T-helper 2 cell treated with Interferon-gamma antibody and Interleukin-4, amounts not matched to agents 5 μg/mL and 100 μg/mL, for 36 hours (primary cell): ENCODE results near the gene CACNA1H.

Experiments
- DNase-seq: peaks from one replicate; pipeline ENCODE4 v3.0.0; 2021; ENCODE audit warnings: low spot score
- H3K27ac Mint-ChIP-seq: one replicate; pipeline ENCODE4 v1.8.0; 2021; ENCODE audit warnings: mild to moderate bottlenecking, mixed read lengths
- H3K27me3 Mint-ChIP-seq: one replicate; pipeline ENCODE4 v1.8.0; 2021; ENCODE audit warnings: low read depth, mixed read lengths
- H3K36me3 Mint-ChIP-seq: one replicate; pipeline ENCODE4 v1.8.0; 2021; ENCODE audit warnings: low read depth, mixed read lengths
- H3K4me1 Mint-ChIP-seq: one replicate; pipeline ENCODE4 v1.8.0; 2021; ENCODE audit warnings: low read depth, mixed read lengths
- H3K4me3 Mint-ChIP-seq: one replicate; pipeline ENCODE4 v1.8.0; 2022; ENCODE audit warnings: mild to moderate bottlenecking, moderate library complexity, mixed read lengths
- H3K9me3 Mint-ChIP-seq: one replicate; pipeline ENCODE4 v1.8.0; 2021; ENCODE audit warnings: mixed read lengths

Gene CACNA1H

DNA sequence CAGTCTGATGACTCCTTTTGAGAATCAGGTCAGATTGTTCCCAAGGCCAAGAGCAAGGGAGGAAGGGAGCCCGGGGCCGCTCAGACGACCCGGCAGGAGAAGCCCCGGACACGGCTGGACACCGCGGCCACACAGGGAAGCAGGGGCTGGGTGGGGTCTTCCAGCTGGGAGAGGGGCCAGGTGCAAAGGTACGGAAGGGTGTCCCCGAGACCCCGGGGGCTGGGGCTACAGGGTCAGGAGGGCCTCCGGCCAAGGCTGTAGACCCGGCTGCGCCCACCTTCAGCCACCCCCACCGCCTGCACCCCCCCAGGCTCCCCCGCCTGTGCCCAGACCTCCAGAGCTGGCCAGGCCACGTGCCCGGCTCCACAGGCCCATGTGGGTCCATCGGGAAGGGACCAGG is 35.0 kb upstream of the CACNA1H start:
- no peaks in the 10 kb centered on the region for H3K9me3 Mint-ChIP-seq
- no peaks in the 10 kb centered on the region for H3K27me3 Mint-ChIP-seq
- H3K4me3 Mint-ChIP-seq: no peak overlapping the region
- no peaks in the 10 kb centered on the region for H3K4me1 Mint-ChIP-seq
- H3K36me3 Mint-ChIP-seq: no peaks in the 10 kb centered on the region
- H3K27ac Mint-ChIP-seq: no peak overlapping the region
- DNase-seq: no peak

GRCh38 chr16:1119129-1119528 is 33.8 kb upstream of the CACNA1H start:
- no peak overlapping the region for H3K4me3 Mint-ChIP-seq
- DNase-seq: no peak
- H3K27ac Mint-ChIP-seq: no peak overlapping the region
- H3K9me3 Mint-ChIP-seq: no peaks in the 10 kb centered on the region
- no peaks in the 10 kb centered on the region for H3K36me3 Mint-ChIP-seq
- H3K4me1 Mint-ChIP-seq: no peaks in the 10 kb centered on the region
- no peaks in the 10 kb centered on the region for H3K27me3 Mint-ChIP-seq

DNA sequence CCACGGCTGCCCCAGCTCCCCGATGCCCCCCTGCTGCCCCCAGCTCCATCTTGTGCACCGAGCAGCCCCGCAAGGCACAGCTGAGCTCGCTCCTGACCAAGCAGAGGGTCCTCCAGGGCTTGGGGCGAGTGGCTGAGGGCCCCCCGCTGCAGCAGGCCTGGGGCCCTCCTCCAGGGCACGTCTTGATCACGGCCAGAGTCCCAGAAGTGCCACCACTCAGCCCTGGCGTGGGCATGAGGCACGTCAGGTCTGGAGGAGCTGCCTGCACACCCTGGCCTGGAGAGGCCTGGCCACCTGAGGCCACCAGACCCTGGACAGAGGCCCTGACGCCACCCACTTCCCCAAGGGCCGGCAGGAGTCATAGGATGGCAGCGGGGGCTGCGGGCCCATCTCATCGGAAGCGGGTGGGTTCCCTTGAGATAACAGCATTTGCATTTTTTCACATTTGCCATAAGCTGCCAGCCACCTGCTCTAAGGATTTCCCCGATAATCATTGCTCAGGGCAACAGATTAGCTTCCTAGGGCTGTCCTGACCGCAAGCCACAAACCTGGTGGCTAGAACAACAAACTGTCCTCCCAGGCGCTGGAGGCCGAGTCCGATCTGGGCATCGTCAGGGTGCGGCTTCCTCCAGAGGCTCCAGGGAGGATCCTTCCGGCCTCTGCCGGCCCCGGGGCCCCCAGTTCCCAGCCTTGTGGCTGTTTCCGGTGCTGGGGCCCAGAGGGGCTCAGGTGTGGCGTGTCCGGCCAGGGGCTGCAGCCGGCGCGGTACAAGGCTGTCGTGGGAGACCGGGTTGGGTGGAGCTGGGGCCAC is 32.9 kb upstream of the CACNA1H start:
- no peak for DNase-seq
- no peak overlapping the region for H3K4me3 Mint-ChIP-seq

GRCh38 chr16:1120577-1120941 is 32.3 kb upstream of the CACNA1H start:
- no peaks in the 10 kb centered on the region for H3K9me3 Mint-ChIP-seq
- no peaks in the 10 kb centered on the region for H3K36me3 Mint-ChIP-seq
- no peak overlapping the region for H3K4me3 Mint-ChIP-seq
- DNase-seq: no peak
- no peaks in the 10 kb centered on the region for H3K4me1 Mint-ChIP-seq
- no peaks in the 10 kb centered on the region for H3K27me3 Mint-ChIP-seq
- no peak overlapping the region for H3K27ac Mint-ChIP-seq

More for the DNA sequence above, 32.9 kb upstream of the CACNA1H start:
- no peaks in the 10 kb centered on the region for H3K4me1 Mint-ChIP-seq
- H3K27me3 Mint-ChIP-seq: no peaks in the 10 kb centered on the region
- H3K36me3 Mint-ChIP-seq: no peaks in the 10 kb centered on the region
- H3K27ac Mint-ChIP-seq: no peak overlapping the region
- H3K9me3 Mint-ChIP-seq: no peaks in the 10 kb centered on the region

DNA sequence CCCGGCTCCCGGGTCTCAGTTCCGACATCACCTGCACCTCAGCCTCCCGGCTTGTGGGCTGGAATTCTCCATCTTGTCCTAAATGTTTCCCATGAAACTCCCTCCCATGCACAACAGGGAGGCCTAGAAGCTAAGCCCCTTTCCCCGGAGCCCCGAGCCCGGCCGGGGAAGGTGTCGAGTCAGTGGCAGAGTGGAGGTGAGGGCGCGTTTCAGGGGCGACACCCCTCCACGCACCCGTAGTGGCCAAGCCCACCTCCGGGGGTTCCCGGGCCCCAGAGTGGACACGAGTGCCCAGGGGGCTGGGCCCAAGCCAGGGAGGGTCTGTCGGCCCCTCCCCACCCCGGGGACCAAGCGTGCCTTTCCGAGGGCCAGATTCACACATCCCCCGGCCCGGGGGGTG is 31.9 kb upstream of the CACNA1H start:
- Mint-ChIP-seq H3K27me3 (no peaks in the 10 kb centered on the region), H3K9me3 (no peaks in the 10 kb centered on the region), H3K27ac (no peak overlapping the region), H3K4me3 (no peak overlapping the region), H3K36me3 (no peaks in the 10 kb centered on the region), H3K4me1 (no peaks in the 10 kb centered on the region)
- no peak for DNase-seq

GRCh38 chr16:1121601-1122397 is 31.1 kb upstream of the CACNA1H start:
- Mint-ChIP-seq H3K27ac (no peak overlapping the region), H3K27me3 (no peaks in the 10 kb centered on the region), H3K4me3 (no peak overlapping the region), H3K9me3 (no peaks in the 10 kb centered on the region), H3K4me1 (no peaks in the 10 kb centered on the region), H3K36me3 (no peaks in the 10 kb centered on the region)
- no peak for DNase-seq

GRCh38 chr16:1122398-1122765 is 30.5 kb upstream of the CACNA1H start:
- H3K9me3 Mint-ChIP-seq: no peaks in the 10 kb centered on the region
- H3K27ac Mint-ChIP-seq: no peak overlapping the region
- no peaks in the 10 kb centered on the region for H3K4me1 Mint-ChIP-seq
- H3K4me3 Mint-ChIP-seq: no peak overlapping the region
- no peak for DNase-seq
- no peaks in the 10 kb centered on the region for H3K27me3 Mint-ChIP-seq
- no peaks in the 10 kb centered on the region for H3K36me3 Mint-ChIP-seq

DNA sequence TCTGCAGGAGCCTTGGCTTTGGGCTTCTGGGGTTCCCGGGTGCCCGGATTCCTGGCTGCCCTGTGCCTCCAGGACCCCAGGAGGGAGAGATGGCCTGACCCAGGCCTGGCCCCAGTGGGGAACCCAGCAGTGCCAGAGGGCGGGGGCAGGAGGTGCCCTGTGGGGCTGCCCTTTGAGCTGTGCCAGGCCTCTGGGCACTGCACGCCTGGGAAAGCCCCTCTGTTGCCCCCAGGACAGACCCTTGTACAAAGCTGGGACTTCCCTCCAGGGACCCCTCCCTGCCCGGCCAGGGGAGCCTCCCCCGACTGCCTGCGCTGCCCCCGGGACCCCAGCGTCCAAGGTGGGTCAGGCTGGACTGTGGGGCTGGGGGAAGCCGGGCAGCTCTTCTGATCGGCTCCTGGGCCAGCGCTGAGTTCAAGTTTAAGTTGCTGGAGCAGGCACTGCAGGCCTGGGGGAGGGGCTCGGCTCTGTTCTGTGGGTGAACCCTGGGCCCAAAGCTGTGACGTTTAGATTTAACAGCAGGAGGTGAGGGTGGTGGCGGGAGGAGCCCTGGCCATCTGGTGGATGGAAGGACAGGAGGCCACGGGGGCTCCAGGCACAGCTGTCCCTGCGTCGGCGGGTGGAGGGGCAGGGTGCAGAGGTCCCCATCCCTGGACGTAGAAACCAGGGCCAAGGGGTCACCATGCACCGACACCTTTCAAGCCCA is 29.2 kb upstream of the CACNA1H start:
- no peak for DNase-seq
- H3K4me1 Mint-ChIP-seq: no peaks in the 10 kb centered on the region
- H3K27ac Mint-ChIP-seq: no peak overlapping the region
- H3K4me3 Mint-ChIP-seq: no peak overlapping the region
- no peaks in the 10 kb centered on the region for H3K9me3 Mint-ChIP-seq
- no peaks in the 10 kb centered on the region for H3K27me3 Mint-ChIP-seq
- H3K36me3 Mint-ChIP-seq: no peaks in the 10 kb centered on the region

- H3K9me3 Mint-ChIP-seq: no peaks in the 10 kb centered on the region
- no peaks in the 10 kb centered on the region for H3K27me3 Mint-ChIP-seq
- no peak overlapping the region for H3K4me3 Mint-ChIP-seq
- no peaks in the 10 kb centered on the region for H3K36me3 Mint-ChIP-seq
- no peak overlapping the region for H3K27ac Mint-ChIP-seq
- no peaks in the 10 kb centered on the region for H3K4me1 Mint-ChIP-seq
- no peak for DNase-seq
These were observed 28.6 kb upstream of the CACNA1H start for GRCh38 chr16:1124291-1124690.

- Mint-ChIP-seq H3K4me1 (no peaks in the 10 kb centered on the region), H3K36me3 (no peaks in the 10 kb centered on the region), H3K27me3 (no peaks in the 10 kb centered on the region), H3K9me3 (no peaks in the 10 kb centered on the region), H3K27ac (no peak overlapping the region), H3K4me3 (no peak overlapping the region)
- DNase-seq: no peak
These were observed 28.1 kb upstream of the CACNA1H start for GRCh38 chr16:1124795-1125194.

DNA sequence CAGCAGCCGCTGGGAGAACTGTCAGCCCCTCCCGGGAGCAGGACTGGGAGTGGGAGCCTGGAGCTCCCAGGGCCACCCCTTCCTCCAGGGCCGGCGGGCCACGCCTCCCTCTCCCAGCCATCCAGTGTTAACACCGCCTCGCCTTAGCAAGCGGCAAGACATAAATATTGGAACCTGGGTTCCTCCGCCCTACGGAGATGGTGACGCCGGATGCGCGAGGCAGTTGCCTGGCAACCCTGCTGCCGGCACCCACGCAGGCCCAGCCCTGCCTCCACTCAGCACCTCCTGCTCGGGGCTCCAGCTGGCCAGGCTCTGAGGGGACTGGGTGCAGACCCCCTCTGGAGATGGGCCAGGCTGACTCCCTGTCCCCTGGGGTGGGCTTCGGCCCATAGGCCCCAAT is 27.4 kb upstream of the CACNA1H start:
- no peak for DNase-seq
- Mint-ChIP-seq H3K27ac (no peak overlapping the region), H3K4me1 (no peaks in the 10 kb centered on the region), H3K36me3 (no peaks in the 10 kb centered on the region), H3K27me3 (no peaks in the 10 kb centered on the region), H3K9me3 (no peaks in the 10 kb centered on the region), H3K4me3 (no peak overlapping the region)

DNA sequence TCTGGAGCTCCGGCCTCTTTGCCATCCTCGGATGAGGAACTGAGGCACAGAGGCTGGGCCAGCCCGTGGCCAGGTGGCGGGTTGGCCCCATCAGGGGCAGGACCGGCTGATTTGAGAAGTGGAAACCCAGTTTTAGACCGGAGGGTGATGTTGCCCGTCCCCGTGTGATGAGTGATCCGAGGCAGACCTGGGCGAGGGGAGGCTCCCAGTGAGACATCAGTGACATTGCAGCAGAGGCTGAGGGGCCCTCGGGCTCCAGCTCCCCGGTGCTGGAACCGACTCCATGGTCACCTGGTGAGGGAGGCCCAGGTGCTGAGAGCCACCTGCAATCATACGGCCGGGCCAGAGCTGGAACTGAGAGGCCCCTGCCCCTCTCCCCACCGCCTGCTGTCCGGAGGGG is 26.9 kb upstream of the CACNA1H start:
- Mint-ChIP-seq H3K36me3 (no peaks in the 10 kb centered on the region), H3K27me3 (no peaks in the 10 kb centered on the region), H3K9me3 (no peaks in the 10 kb centered on the region), H3K4me3 (no peak overlapping the region), H3K27ac (no peak overlapping the region), H3K4me1 (no peaks in the 10 kb centered on the region)
- no peak for DNase-seq

DNA sequence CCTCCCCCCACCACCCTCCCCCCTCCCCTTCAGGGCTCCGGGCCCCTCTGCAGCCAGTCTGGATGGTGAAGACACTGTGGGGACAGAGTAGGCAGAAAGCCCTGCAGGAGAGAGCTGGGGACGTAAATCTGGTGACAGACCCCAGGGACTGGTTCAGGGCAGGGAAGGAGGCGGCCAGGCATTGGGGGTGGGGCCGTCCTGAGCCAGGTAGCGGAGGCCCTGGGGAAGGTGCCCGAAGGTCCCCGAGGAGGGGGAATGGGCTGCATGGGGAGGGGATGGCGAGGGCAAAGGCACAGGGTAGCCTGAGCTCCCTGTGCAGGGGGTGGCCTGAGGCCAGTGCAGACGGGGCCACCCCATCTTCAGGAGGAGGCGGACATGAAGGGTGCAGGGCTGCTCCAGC is 26.3 kb upstream of the CACNA1H start:
- no peak for DNase-seq
- H3K4me1 Mint-ChIP-seq: no peaks in the 10 kb centered on the region
- H3K27ac Mint-ChIP-seq: no peak overlapping the region
- no peaks in the 10 kb centered on the region for H3K9me3 Mint-ChIP-seq
- no peak overlapping the region for H3K4me3 Mint-ChIP-seq
- no peaks in the 10 kb centered on the region for H3K36me3 Mint-ChIP-seq
- H3K27me3 Mint-ChIP-seq: no peaks in the 10 kb centered on the region

DNA sequence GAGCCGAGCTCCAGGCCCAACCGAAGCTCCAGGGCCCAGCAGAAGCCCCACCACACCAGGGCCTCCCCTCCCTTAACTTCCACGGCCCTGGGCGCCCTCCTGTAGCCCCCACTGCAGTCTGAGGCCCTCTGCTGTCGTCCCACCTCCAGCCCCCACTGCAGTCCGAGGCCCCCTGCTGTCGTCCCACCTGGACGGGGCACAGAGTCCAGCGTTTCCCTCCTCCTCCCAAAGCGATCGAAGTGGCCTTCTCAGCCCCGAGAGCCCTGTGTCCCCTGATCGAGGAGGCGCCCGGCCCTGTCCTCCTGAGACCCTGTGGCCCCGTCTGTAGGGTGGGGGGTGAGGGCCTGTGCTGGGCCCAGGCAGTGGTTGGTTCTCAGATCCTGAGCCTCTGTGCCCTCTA is 25.8 kb upstream of the CACNA1H start:
- no peak overlapping the region for H3K4me3 Mint-ChIP-seq
- no peaks in the 10 kb centered on the region for H3K4me1 Mint-ChIP-seq
- no peaks in the 10 kb centered on the region for H3K9me3 Mint-ChIP-seq
- no peaks in the 10 kb centered on the region for H3K36me3 Mint-ChIP-seq
- no peaks in the 10 kb centered on the region for H3K27me3 Mint-ChIP-seq
- no peak overlapping the region for H3K27ac Mint-ChIP-seq
- no peak for DNase-seq
